NCI-H1105 (cell line): Measurements from ENCODE around the gene ISLR2.

Experiments used
- DNase-seq: peaks from one replicate; lab custom pipeline; 2025; lab: John Stamatoyannopoulos, UW

Gene ISLR2

DNA sequence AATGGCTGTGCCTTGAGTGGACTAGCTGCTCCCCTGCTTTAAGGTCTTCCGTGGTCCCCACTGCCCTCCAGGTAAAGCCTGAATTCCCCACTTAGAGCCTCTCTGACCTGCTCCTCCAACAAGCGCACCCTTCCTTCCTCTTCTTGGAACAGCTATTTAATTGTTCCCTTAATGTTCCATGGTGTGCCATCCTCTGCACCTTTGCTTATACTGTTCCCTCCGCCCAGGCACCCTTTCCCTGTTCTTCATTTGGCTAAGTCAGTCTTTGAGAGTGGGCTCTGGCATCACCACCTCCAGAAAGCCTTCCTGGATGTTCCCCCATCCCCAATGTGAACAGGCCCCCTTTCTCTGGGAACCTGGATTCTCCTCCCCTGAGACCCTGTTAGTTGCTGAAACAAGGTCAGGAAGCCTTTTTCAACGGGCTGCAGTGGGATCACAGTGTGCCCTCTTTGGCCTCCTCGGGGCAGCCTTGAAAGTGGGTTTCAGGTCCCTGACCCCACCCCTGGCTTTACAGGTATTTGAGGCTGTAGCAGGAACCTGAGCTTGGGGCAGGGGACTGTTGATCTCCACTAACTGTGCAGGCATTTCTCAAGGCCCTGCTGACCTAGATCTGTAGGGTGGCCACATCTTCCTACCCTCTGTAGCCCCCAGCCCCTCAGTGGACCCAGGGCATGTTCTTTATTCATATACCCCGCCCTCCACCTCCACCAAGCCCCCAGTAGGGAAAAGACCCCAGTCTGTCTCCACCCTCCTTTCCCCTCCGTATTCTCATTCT, 48.1 kb downstream of the ISLR2 start:
- no peak for DNase-seq

GRCh38 chr15:74179101-74179841, 48.9 kb downstream of the ISLR2 start:
- no peak for DNase-seq

GRCh38 chr15:74179983-74180880, 49.8 kb downstream of the ISLR2 start:
- DNase-seq = no peak

DNA sequence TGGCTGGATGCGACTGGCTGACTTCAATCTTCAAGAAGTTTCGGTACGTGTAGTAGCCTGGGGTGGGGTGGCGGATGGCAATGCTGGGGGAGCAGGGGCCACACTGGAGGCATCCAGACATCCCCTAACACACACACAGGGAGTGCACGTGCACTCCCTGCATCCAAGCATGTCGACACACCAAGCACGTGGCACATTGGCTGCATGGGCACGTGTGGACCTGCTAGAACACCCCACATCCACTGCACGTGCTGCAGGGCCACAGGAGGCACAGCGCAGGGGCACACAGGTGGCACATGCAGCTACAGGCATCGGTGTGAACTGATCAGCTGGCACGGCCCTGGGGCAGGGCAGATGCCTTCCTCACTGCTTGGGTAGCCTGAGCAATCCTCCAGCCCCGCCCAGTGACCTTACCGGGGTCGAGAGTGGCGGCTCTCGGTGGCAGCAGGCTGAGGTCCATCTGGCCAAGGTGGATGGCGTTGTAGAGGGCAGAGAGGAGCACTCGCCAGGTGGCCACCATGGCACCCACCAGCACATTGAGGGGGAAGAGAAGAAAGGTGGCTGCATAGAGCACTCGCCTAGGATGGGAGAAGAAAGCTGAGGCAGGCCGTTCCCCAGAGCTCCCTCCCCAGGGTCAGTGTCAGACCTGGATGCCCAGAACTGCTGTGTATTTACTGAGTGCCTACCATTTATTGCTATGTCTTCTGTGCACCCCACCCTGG, 50.7 kb downstream of the ISLR2 start:
- DNase-seq = no peak

- no peak for DNase-seq
These were observed 51.7 kb downstream of the ISLR2 start for GRCh38 chr15:74182131-74182530.

DNA sequence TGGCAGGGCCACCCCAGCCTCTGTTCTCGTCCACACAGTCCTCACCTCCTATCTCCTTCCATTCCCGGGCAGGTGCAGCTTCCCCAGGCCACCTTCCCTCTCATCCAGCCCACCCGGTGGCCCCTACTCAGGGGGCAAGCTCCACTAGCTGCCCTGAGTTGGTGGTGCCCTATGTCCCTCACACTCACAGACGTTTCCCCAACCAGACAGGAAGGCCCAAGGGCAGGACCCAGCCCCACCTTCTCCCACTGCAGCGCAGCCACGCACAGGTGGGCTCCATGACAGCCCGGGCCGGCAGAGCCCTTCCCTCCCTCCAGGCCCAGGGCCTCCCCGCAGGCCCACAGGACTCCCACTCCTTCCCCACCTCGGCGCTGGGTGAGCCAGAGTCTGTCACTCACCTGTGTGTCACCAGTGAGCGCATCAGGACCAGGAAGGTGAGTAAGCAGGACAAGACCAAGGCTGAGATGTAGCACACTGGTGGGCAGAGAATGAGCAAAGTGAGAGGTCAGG, 54.3 kb downstream of the ISLR2 start:
- no peak for DNase-seq

DNA sequence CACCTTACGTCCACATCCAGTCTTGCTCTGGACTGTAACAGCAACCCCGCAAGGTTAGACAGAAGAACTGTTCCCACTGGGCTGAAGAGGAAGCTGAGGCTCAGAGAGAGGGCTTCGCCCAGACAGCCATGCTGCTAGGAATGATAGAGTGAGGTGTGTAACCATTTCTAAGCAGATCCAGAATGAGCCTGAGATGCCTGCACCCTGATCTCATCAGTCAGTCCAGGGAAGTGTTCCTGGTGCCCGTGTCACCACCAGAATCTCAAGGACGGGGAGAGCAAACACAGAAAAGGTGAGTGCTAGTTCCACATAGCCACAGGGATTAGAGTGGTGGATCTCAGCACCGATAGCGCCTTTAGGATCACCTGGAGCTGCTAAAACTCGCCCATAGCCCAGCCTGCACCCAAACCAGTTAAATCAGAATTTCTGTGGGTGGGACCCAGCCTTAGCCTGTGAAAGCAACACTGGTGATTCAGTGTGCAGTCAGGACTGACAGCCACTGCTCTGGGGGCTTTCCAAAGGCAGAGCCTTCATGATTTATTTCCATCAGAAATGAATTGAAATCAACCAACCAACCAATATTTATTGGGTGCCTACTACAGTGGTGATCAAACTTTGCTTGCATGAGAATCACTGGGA, 55.4 kb downstream of the ISLR2 start:
- DNase-seq = no peak
